HepG2 (cell line): ENCODE results near the gene ATP8B1. TPM values are rescaled to one million over a fixed set of nuclear protein-coding genes. Genes with fewer than 3 reads are reported as not detected.

ENCODE experiments used
- ARNTL ChIP-seq: sonication (generic); formaldehyde crosslinking; IDR thresholded peaks from 2 replicates; pipeline ENCODE4 v1.4.0; 2020; ENCODE audit warnings: mild to moderate bottlenecking, missing genetic modification reagents
- BHLHE40 ChIP-seq: IDR thresholded peaks from 2 replicates; pipeline ENCODE4 v1.6.1; 2011; ENCODE audit warnings: low read length, improper control_type of control experiment
- CEBPB ChIP-seq: IDR thresholded peaks from 2 replicates; pipeline ENCODE4 v1.6.1; 2011; ENCODE audit warnings: low read depth, low read length, improper control_type of control experiment, borderline replicate concordance
- HDAC1 ChIP-seq: sonication (generic); formaldehyde crosslinking; IDR thresholded peaks from 2 replicates; pipeline ENCODE4 v1.5.1; 2020; ENCODE audit warnings: mild to moderate bottlenecking, missing genetic modification reagents
- IRF2 ChIP-seq: IDR thresholded peaks from 2 replicates; pipeline ENCODE4 v1.6.1; 2018; ENCODE audit warnings: missing genetic modification reagents, missing compliant biosample characterization
- JUN ChIP-seq: sonication (generic); formaldehyde crosslinking; IDR thresholded peaks from 2 replicates; pipeline ENCODE4 v1.4.0; 2020; ENCODE audit warnings: mild to moderate bottlenecking, missing genetic modification reagents
- MAFF ChIP-seq: IDR thresholded peaks from 2 replicates; pipeline ENCODE4 v1.6.1; 2011; ENCODE audit warnings: low read depth, low read length, improper control_type of control experiment
- NFE2L2 ChIP-seq: fragments of 150-350 bp; IDR thresholded peaks from 2 replicates; pipeline ENCODE4 v1.6.1; 2014; ENCODE audit warnings: low read length
- NFIC ChIP-seq: IDR thresholded peaks from 2 replicates; pipeline ENCODE4 v1.6.1; 2012; ENCODE audit warnings: mild to moderate bottlenecking, low read length, inconsistent platforms
- PAXIP1 ChIP-seq: sonication (generic); formaldehyde crosslinking; conservative IDR thresholded peaks from 2 replicates; pipeline ENCODE4 v1.4.0; 2020; ENCODE audit warnings: mild to moderate bottlenecking, missing genetic modification reagents, moderate library complexity
- RARA ChIP-seq: IDR thresholded peaks from 2 replicates; pipeline ENCODE4 v1.6.1; 2016; ENCODE audit warnings: missing genetic modification reagents, missing compliant biosample characterization
- RCOR2 ChIP-seq: IDR thresholded peaks from 2 replicates; pipeline ENCODE4 v1.6.1; 2016; ENCODE audit warnings: missing biosample characterization, missing genetic modification reagents
- REPIN1 ChIP-seq: sonication (generic); formaldehyde crosslinking; IDR thresholded peaks from 2 replicates; pipeline ENCODE4 v1.8.0; 2022; ENCODE audit warnings: missing genetic modification reagents, low read depth, mild to moderate bottlenecking, borderline replicate concordance
- SOX13 ChIP-seq, 3 experiments: fragments of 450-650 bp in 1 of 3; sonication (generic) in 1 of 3; formaldehyde crosslinking in 1 of 3; IDR thresholded peaks in 2 of 3; conservative IDR thresholded peaks in 1 of 3; 2 replicates each; pipeline versions ENCODE4 v1.5.0 to v1.6.1; 2016 to 2020; ENCODE audit warnings: antibody characterized with exemption in 1 of 3, mild to moderate bottlenecking in 1 of 3, missing compliant biosample characterization in 1 of 3, missing genetic modification reagents in 1 of 3, moderate library complexity in 1 of 3
- STAT5B ChIP-seq: sonication (generic); formaldehyde crosslinking; IDR thresholded peaks from 2 replicates; pipeline ENCODE4 v1.4.0; 2020; ENCODE audit warnings: missing genetic modification reagents
- TFDP2 ChIP-seq: sonication (generic); formaldehyde crosslinking; IDR thresholded peaks from 2 replicates; pipeline ENCODE4 v1.4.0; 2020; ENCODE audit warnings: missing genetic modification reagents
- XRCC5 ChIP-seq: fragments of 200-400 bp; formaldehyde crosslinking; optimal IDR thresholded peaks from 2 replicates; pipeline ENCODE3; 2017; ENCODE audit warnings: mild to moderate bottlenecking, low read length
- ZBTB25 ChIP-seq: IDR thresholded peaks from 2 replicates; pipeline ENCODE4 v1.6.1; 2018; ENCODE audit warnings: missing genetic modification reagents
- ZBTB38 ChIP-seq: sonication (generic); formaldehyde crosslinking; IDR thresholded peaks from 2 replicates; pipeline ENCODE4 v1.5.1; 2020; ENCODE audit warnings: mild to moderate bottlenecking, missing genetic modification reagents
- ZNF574 ChIP-seq: sonication (generic); formaldehyde crosslinking; IDR thresholded peaks from 2 replicates; pipeline ENCODE4 v1.4.0; 2020; ENCODE audit warnings: missing genetic modification reagents
- ZNF616 ChIP-seq: sonication (generic); formaldehyde crosslinking; IDR thresholded peaks from 2 replicates; pipeline ENCODE4 v1.5.0; 2020; ENCODE audit warnings: low read depth, mild to moderate bottlenecking, missing genetic modification reagents
- polyA plus RNA-seq, 8 experiments: library from polyadenylated mRNA; depleted of rRNA in 3 of 8; stranded (reverse) in 7 of 8; unstranded in 1 of 8; fragments of >200 nt; fragmentation: Illumina TruSeq in 4 of 8; extraction: Trizol in 4 of 8; gene quantifications; 2 replicates each; pipeline versions ENCODE4 v1.2.1 to v1.2.3, GENCODE V29; 2011 to 2016; ENCODE audit warnings: low read depth in 4 of 8, missing spikeins in 1 of 8, mixed read lengths in 1 of 8; ENCODE audit not compliant: insufficient read depth in 1 of 8
- total RNA-seq, 5 experiments: library from RNA; depleted of rRNA; stranded (reverse); fragments of >200 nt; fragmentation: Illumina TruSeq; extraction: Trizol; gene quantifications; 2 replicates each; pipeline ENCODE4 v1.2.3, GENCODE V29; 2016; ENCODE audit warnings: low read depth in 1 of 5

The ATP8B1 gene
- total and polyA plus RNA-seq, 2 of the 13 experiments (the other 11 are each of a cell fraction or from before 2014, with no cell fraction given), result 2.8 to 4.0 TPM

- TF ChIP-seq SOX13 (IDR thresholded peaks at IDR 0.05) (no peak), SOX13 (CRISPR knock-in tag; conservative IDR thresholded peaks at IDR 0.05 in 1 of 2, IDR thresholded peaks at IDR 0.05 in 1 of 2) (0 out of 4 replicates have a peak, but pooled peaks of 1 of the 2 experiments have one; percentile 22), ZNF616 (CRISPR knock-in tag) (no peak), HDAC1 (peak; percentile 22; the same call in 1 of the 2 replicates), PAXIP1 (CRISPR knock-in tag) (0 out of 2 replicates have a peak, but pooled peaks have one; percentile 19), IRF2 (CRISPR knock-in tag) (peak; percentile 54; the same call in 1 of the 2 replicates), MAFF (no peak), BHLHE40 (no peak), RCOR2 (CRISPR knock-in tag) (peak; percentile 32; the same call in 1 of the 2 replicates), JUN (CRISPR knock-in tag) (no peak), CEBPB (peak; percentile 98), NFIC (no peak), TFDP2 (CRISPR knock-in tag) (0 out of 2 replicates have a peak, but pooled peaks have one; percentile 21), ZBTB25 (CRISPR knock-in tag) (peak; percentile 46; the same call in 1 of the 2 replicates), RARA (CRISPR knock-in tag) (peak; percentile 33; the same call in 1 of the 2 replicates), ZBTB38 (no peak), REPIN1 (CRISPR knock-in tag) (0 out of 2 replicates have a peak, but pooled peaks have one; percentile 31), XRCC5 (no peak), STAT5B (no peak), ZNF574 (CRISPR knock-in tag) (peak; percentile 37; the same call in 1 of the 2 replicates), NFE2L2 (0 out of 2 replicates have a peak, but pooled peaks have one; percentile 5), ARNTL (CRISPR knock-in tag) (0 out of 2 replicates have a peak, but pooled peaks have one; percentile 11)
Observed at GRCh38 chr18:57737400-57738060, 65.6 kb downstream of the ATP8B1 start (continued).
